Activated CD8-positive, alpha-beta memory T cell treated with anti-CD3 and anti-CD28 coated beads, Interleukin-2, amount 50 U/mL, for 1 hour (primary cell): ENCODE measurements around the gene EVA1A.

Experiments
- DNase-seq: peaks from one replicate; pipeline ENCODE4 v3.0.0-alpha.2; 2020; ENCODE audit errors: extremely low read depth

The EVA1A gene

DNA sequence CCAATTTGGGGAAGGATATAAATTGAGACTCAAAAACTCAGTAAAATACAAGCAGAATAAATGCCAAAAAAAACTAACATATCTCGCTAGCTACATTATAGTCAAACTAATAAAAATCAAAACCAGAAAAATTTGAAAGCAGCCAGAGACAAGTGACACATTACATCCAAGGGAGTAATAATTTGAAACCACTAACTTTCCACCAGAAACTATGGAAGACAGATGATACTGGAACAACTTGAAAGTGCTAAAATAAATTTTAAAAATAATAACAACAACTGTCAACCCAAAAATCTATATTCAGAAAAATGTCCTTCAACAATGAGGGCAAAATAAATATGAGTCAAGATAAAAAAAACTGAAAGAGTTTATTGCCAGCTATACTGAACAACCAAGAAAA lies 110.7 kb downstream of the EVA1A start:
- DNase-seq, result no peak

DNA sequence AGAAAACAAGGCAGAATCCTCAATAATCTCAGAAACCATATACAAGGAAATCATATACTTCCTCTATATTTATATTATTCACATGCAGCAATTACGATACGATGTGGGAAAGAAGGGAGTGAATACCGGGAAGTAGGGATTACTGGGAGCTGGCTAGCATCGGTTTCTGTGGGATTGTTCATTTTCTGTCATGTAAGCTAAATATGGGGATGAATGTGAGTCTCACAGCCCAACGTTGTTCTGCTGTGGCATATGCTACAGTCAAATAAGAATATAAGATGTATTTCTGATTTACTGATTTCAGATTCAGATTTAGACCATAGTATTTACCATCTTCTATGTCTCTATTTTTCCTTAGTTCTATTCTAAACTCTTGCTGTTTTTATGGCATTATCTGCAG lies 113.6 kb downstream of the EVA1A start:
- DNase-seq, result no peak
